Measurements from ENCODE around the gene SIRT7.

- TF ChIP-seq MAX (IDR thresholded peaks at IDR 0.05) = no peak
- TF ChIP-seq FOXM1 (IDR thresholded peaks at IDR 0.05; ENCODE audit: borderline replicate concordance, low read depth) = no peak
- no peak for TF ChIP-seq TCF12 (IDR thresholded peaks at IDR 0.05; ENCODE audit: low read depth)
- TF ChIP-seq ZBTB7A (IDR thresholded peaks at IDR 0.05; ENCODE audit: low read depth) = peak; percentile 54
- no peak for TF ChIP-seq CREB1 (IDR thresholded peaks at IDR 0.05; ENCODE audit: low read depth)
- no peak for TF ChIP-seq TAF1 (IDR thresholded peaks at IDR 0.05; ENCODE audit: low read depth)
- TF ChIP-seq EGR1 (IDR thresholded peaks at IDR 0.05) = 0 out of 2 replicates have a peak, but pooled peaks have one; percentile 3
- no peak for TF ChIP-seq RAD21 (IDR thresholded peaks at IDR 0.05; ENCODE audit: low read depth)
- TF ChIP-seq YY1 (IDR thresholded peaks at IDR 0.05; ENCODE audit: low read depth) = no peak
- TF ChIP-seq EP300 (IDR thresholded peaks at IDR 0.05; ENCODE audit: borderline replicate concordance) = no peak
- TF ChIP-seq CEBPB (IDR thresholded peaks at IDR 0.05) = no peak
Observed at GRCh38 chr17:81869221-81870130, 48.5 kb downstream of the SIRT7 start.

Data from Ishikawa (cell line).